Caco-2 (cell line): ENCODE measurements around the gene HIVEP1. TPM values are rescaled to one million over a fixed set of nuclear protein-coding genes. Genes with fewer than 3 reads are reported as not detected.

ENCODE experiments used
- BruUV-seq: library from RNA; stranded (reverse); fragments of 400-500 nt; replicated peaks from 2 replicates; lab custom pipeline; 2021; lab: Mats Ljungman, UMichigan
- CTCF ChIA-PET: fragments of 300-600 bp; sonication (Branson Sonifier 250); formaldehyde crosslinking; loops from one replicate; lab custom pipeline; 2022; ENCODE audit warnings: antibody characterized with exemption; lab: Charles Lee
- POLR2A ChIA-PET: fragments of 300-600 bp; sonication (Branson Sonifier 250); formaldehyde crosslinking; loops from one replicate; lab custom pipeline; 2022; ENCODE audit warnings: antibody characterized with exemption; lab: Charles Lee
- DNase-seq, 2 experiments: peaks; one replicate each; pipeline versions ENCODE4 v3.0.0 to v3.0.0-alpha.2; 2020 to 2022
- H3K27me3 ChIP-seq: replicated peaks from 2 replicates; pipeline ENCODE4 v1.6.0; 2011; ENCODE audit warnings: low read length; ENCODE audit not compliant: control insufficient read depth, insufficient read depth
- H3K36me3 ChIP-seq: 2 replicates; pipeline ENCODE4 v1.5.1; 2011; ENCODE audit warnings: low read length; ENCODE audit not compliant: control insufficient read depth, insufficient read depth
- H3K4me1 ChIP-seq: fragments of 250-450 bp; sonication (Bioruptor Pico); 2 replicates; pipeline ENCODE4 v1.5.1; 2020; ENCODE audit warnings: mild to moderate bottlenecking
- H3K4me3 ChIP-seq: 2 replicates; pipeline ENCODE4 v1.5.1; 2011; ENCODE audit warnings: low read depth, mild to moderate bottlenecking, control low read depth, low read length
- H3K9me3 ChIP-seq: fragments of 250-450 bp; sonication (Bioruptor Pico); 2 replicates; pipeline ENCODE4 v1.5.1; 2020; ENCODE audit warnings: mild to moderate bottlenecking, moderate library complexity
- H3K27ac Mint-ChIP-seq: one replicate; pipeline ENCODE4 v1.8.0; 2022; ENCODE audit warnings: mixed read lengths; ENCODE audit not compliant: unreplicated experiment
- H3K27me3 Mint-ChIP-seq: one replicate; pipeline ENCODE4 v1.8.0; 2022; ENCODE audit warnings: mixed read lengths; ENCODE audit not compliant: insufficient read depth, unreplicated experiment
- H3K36me3 Mint-ChIP-seq: one replicate; pipeline ENCODE4 v1.8.0; 2022; ENCODE audit warnings: mild to moderate bottlenecking, mixed read lengths; ENCODE audit not compliant: insufficient read depth, unreplicated experiment
- H3K4me1 Mint-ChIP-seq: one replicate; pipeline ENCODE4 v1.8.0; 2022; ENCODE audit warnings: low read depth, mixed read lengths; ENCODE audit not compliant: unreplicated experiment
- H3K4me3 Mint-ChIP-seq: one replicate; pipeline ENCODE4 v1.8.0; 2022; ENCODE audit warnings: mild to moderate bottlenecking, moderate library complexity, mixed read lengths; ENCODE audit not compliant: unreplicated experiment
- H3K9me3 Mint-ChIP-seq: one replicate; pipeline ENCODE4 v1.8.0; 2022; ENCODE audit warnings: mixed read lengths; ENCODE audit not compliant: unreplicated experiment
- intact Hi-C: fragments of 100-400 bp; cut with micrococcal nuclease; formaldehyde crosslinking; loops from one replicate; pipeline ENCODE4 v1.10.0; 2022; ENCODE audit not compliant: unreplicated experiment
- total RNA-seq: library from RNA; stranded (reverse); gene quantifications from 2 replicates; pipeline ENCODE4 v1.2.3, GENCODE V29; 2022
- TF ChIP-seq, protein P1 (sequence below), 2 experiments: fragments of 200-600 bp in 1 of 2; IDR thresholded peaks; 1 replicate in 1 of 2; 2 replicates in 1 of 2; pipeline versions ENCODE4 v1.5.1 to v1.8.0; 2011 to 2022; ENCODE audit warnings: antibody characterized with exemption in 1 of 2, control low read depth in 1 of 2, inconsistent platforms in 1 of 2, low read depth in 1 of 2, low read length in 1 of 2, mild to moderate bottlenecking in 1 of 2, moderate library complexity in 1 of 2; ENCODE audit not compliant: insufficient read depth in 1 of 2, severe bottlenecking in 1 of 2, unreplicated experiment in 1 of 2

The HIVEP1 gene
- total RNA-seq, 1 experiment from 2014 or later, result 22.8 TPM

DNA sequence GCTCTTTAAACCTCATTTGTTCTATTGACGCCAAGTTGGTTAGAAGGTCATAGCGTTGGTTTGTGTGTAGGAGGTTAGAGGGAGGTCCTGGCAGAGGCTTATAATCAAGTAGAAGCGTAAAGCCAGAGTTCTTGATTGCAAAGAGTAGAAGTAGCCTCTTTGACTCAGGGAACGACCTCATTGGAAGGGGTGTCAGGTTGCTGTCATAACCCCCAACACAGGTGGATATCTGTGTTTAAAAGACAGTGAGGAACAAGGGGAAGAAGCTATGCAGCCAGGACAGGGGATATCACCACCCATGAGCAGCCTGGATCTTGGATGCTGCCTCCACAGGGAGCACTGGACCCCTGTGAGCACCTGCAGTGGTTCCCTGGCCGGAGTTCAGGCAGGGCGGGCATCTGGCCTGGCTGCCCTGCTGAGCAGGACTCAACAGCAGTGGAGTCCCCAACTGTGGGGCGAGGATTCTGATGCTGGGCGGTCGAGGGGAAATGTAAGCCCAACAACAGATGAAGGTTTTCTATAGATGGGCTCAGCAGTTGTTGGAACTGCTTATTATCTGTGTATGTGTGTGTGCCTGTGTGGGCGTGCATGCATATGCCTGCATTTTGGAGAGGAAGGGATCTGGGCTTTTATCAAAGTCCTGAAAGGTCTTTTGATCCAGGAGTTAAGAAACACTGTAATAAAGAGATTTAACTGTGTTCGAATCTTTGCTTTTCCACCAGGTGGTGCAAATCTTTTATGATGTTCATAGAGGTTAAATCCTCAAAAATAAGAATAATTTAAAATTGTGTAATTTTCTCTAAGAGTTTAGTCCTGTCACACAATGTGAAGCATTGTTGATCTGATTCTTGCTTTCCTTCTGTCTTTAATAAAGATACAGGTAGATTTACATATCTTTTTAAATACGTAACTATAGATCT, 27.7 kb downstream of the HIVEP1 start:
- intact Hi-C loops, result no loop called here
- Histone ChIP-seq H3K36me3 (no peaks in the 10 kb centered on the region), H3K4me3 (no peak overlapping the region), H3K4me1 (no peaks in the 10 kb centered on the region), H3K9me3 (no peaks in the 10 kb centered on the region), H3K27me3 (no peaks in the 10 kb centered on the region)
- no TSS peak for BruUV-seq
- Mint-ChIP-seq H3K4me3 (no peak overlapping the region), H3K9me3 (no peaks in the 10 kb centered on the region), H3K36me3 (peaks cover under 1% of the 10 kb centered on the region), H3K27me3 (no peaks in the 10 kb centered on the region), H3K27ac (no peak overlapping the region), H3K4me1 (peaks cover 5% of the 10 kb centered on the region)
- CTCF ChIA-PET, result no interaction called here
- POLR2A ChIA-PET, result no interaction called here
- no peak for DNase-seq
- TF ChIP-seq, protein P1, sequence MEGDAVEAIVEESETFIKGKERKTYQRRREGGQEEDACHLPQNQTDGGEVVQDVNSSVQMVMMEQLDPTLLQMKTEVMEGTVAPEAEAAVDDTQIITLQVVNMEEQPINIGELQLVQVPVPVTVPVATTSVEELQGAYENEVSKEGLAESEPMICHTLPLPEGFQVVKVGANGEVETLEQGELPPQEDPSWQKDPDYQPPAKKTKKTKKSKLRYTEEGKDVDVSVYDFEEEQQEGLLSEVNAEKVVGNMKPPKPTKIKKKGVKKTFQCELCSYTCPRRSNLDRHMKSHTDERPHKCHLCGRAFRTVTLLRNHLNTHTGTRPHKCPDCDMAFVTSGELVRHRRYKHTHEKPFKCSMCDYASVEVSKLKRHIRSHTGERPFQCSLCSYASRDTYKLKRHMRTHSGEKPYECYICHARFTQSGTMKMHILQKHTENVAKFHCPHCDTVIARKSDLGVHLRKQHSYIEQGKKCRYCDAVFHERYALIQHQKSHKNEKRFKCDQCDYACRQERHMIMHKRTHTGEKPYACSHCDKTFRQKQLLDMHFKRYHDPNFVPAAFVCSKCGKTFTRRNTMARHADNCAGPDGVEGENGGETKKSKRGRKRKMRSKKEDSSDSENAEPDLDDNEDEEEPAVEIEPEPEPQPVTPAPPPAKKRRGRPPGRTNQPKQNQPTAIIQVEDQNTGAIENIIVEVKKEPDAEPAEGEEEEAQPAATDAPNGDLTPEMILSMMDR (IDR thresholded peaks at IDR 0.05; ENCODE audit: insufficient read depth in 1 of 2, low read depth in 1 of 2, low read length in 1 of 2, severe bottlenecking in 1 of 2, unreplicated experiment in 1 of 2), result no peak

DNA sequence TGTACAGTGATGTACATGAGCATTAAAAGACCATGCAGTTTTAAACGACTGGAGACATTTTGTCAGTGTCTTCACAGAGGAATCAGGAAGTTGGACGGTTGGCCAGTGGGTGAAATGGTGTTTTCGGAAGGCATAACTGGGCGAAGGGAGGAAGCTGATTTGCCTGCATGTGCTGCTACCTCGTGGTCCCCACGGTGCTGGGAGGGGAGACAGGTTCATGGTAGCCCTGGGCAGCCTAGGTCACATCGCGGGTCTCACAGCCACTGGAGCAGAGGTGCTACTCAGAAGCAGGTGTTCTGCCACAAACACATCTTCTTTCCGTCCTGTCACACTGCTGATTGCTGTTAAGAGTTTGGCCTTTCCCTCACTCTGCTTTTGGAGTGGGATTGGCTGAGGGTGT, 35.2 kb downstream of the HIVEP1 start:
- no peak overlapping the region for H3K27ac Mint-ChIP-seq
- no peaks in the 10 kb centered on the region for H3K4me1 ChIP-seq
- ChIA-PET CTCF (no interaction called here), POLR2A (no interaction called here)
- peaks cover 9% of the 10 kb centered on the region for H3K4me1 Mint-ChIP-seq
- BruUV-seq, result no TSS peak
- H3K4me3 ChIP-seq, result no peak overlapping the region
- DNase-seq, result no peak
- no peaks in the 10 kb centered on the region for H3K9me3 Mint-ChIP-seq
- H3K36me3 Mint-ChIP-seq, result peaks cover 6% of the 10 kb centered on the region
- H3K9me3 ChIP-seq, result no peaks in the 10 kb centered on the region
- H3K36me3 ChIP-seq, result no peaks in the 10 kb centered on the region
- TF ChIP-seq, protein P1 (IDR thresholded peaks at IDR 0.05; ENCODE audit: insufficient read depth in 1 of 2, low read depth in 1 of 2, low read length in 1 of 2, severe bottlenecking in 1 of 2, unreplicated experiment in 1 of 2), result no peak
- intact Hi-C loops, result no loop called here
- H3K27me3 Mint-ChIP-seq, result no peaks in the 10 kb centered on the region
- no peak overlapping the region for H3K4me3 Mint-ChIP-seq
- no peaks in the 10 kb centered on the region for H3K27me3 ChIP-seq

DNA sequence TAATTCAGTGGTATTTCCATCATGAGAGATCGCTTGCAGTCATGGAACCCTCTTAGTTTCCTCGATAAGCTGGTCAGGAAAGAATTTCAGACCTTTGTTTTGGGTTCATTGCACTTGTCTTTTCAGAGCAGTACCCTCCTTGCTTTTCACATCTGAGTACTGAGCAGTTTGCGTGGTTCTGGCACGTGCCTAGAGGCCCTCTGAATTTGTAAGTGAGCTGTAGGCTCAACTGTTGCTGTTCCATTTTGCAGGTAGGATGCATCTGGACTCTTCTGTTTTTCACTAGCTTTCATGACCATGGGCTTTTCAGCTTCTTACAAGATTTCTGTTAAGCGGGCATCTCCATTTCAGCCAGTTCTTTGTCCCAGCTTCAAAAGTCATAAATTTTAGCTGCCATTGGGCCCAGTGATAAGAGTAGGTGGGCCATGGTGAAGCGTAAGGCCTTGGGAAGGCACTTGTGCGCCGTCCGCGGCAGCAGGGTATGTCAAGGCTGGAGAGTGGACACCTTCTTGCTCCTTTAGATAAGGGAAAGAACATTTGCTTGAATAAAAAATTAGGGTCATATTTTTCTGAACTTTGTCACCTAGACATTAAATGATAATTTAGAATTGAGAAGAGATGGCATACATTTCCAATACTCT, 35.8 kb downstream of the HIVEP1 start:
- no peak overlapping the region for H3K27ac Mint-ChIP-seq
- H3K4me1 ChIP-seq, result no peaks in the 10 kb centered on the region
- no peak for DNase-seq
- H3K4me3 ChIP-seq, result no peak overlapping the region
- TF ChIP-seq, protein P1 (IDR thresholded peaks at IDR 0.05; ENCODE audit: insufficient read depth in 1 of 2, low read depth in 1 of 2, low read length in 1 of 2, severe bottlenecking in 1 of 2, unreplicated experiment in 1 of 2), result no peak
- no peak overlapping the region for H3K4me3 Mint-ChIP-seq
- H3K36me3 ChIP-seq, result no peaks in the 10 kb centered on the region
- no peaks in the 10 kb centered on the region for H3K9me3 Mint-ChIP-seq
- peaks cover 9% of the 10 kb centered on the region for H3K4me1 Mint-ChIP-seq
- POLR2A ChIA-PET, result no interaction called here
- peaks cover 6% of the 10 kb centered on the region for H3K36me3 Mint-ChIP-seq
- BruUV-seq, result no TSS peak
- H3K27me3 Mint-ChIP-seq, result no peaks in the 10 kb centered on the region
- no peaks in the 10 kb centered on the region for H3K9me3 ChIP-seq
- H3K27me3 ChIP-seq, result no peaks in the 10 kb centered on the region
- CTCF ChIA-PET, result no interaction called here
- intact Hi-C loops, result no loop called here
